ENCODE data around the gene LCLAT1.
A peak's percentile ranks its signal among the peaks of the same experiment; 100 is the strongest.

Gene LCLAT1

GRCh38 chr2:30422444-30423040, 24.5 kb upstream of the LCLAT1 start:
- DNase-seq (ENCODE audit: low read depth in 2 of 2), result peak; percentile 80 to 85

GRCh38 chr2:30424231-30424630, 22.8 kb upstream of the LCLAT1 start:
- no peak for DNase-seq (ENCODE audit: low read depth in 2 of 2)

DNA sequence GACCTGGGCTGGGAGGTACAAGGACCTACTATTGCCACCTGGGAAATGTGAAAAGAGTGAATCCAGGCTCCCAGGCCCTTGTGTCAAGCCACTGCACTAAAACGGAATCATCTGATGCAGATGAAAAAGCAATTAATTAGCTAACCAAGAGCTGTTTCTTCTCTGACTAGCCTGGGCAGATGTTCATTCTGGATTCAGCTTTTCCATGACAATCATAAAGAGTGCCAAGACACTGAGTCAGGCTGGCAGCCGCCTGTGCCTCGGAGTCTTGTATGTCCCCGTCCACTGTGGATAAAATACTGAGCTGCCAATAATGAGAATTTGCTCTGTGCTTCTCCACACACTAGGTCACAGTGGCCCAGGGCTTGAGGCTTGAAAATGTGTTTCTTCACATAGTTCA, 21.7 kb upstream of the LCLAT1 start:
- no peak for DNase-seq (ENCODE audit: low read depth in 2 of 2)

DNA sequence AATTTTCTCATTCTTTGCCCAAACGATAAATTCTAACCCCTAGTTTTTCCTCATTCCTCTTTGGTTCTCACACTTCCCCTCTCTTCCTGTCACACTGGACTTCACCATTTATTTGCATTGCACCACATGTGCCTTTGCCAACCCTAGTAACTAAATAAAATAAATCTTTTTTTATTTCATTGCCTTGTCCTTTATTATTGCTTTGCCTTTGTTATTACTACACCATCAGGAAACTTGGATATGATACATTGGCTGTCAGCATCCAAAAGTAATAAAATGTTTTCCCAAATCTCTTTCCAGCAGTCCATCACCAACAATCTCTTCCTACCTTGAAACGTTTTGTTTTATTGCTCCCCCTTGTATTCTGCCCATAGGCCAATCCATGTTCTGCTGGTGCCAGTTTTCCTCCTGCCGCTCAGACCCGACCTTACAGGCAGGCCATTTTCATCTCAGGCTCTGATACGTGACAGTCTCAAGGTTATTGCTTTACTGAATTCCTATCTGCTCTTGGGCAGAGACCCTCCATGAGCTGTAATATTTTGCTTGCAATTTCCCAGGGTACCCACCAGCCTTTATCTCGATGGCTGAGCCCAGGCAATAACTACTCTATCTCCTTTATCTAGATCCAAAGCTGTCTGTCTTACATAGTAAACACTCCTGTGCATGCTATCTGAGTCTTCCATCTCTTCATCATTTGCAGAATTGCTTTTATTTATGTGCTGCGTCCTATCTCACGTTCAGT, 19.3 kb upstream of the LCLAT1 start:
- DNase-seq (ENCODE audit: low read depth in 2 of 2), result no peak

- DNase-seq (ENCODE audit: low read depth in 2 of 2), result no peak
Observed at GRCh38 chr2:30428348-30428662, 18.7 kb upstream of the LCLAT1 start.

- no peak for DNase-seq (ENCODE audit: low read depth in 2 of 2)
Observed at GRCh38 chr2:30428827-30429461, 18.1 kb upstream of the LCLAT1 start.

- DNase-seq (ENCODE audit: low read depth in 2 of 2), result no peak
Observed at GRCh38 chr2:30433541-30434299, 13.3 kb upstream of the LCLAT1 start.

GRCh38 chr2:30434708-30435107, 12.3 kb upstream of the LCLAT1 start:
- DNase-seq (ENCODE audit: low read depth in 2 of 2), result no peak

- DNase-seq (ENCODE audit: low read depth in 2 of 2), result no peak
Observed at GRCh38 chr2:30436859-30437435, 10.1 kb upstream of the LCLAT1 start.

- DNase-seq (ENCODE audit: low read depth in 2 of 2), result no peak
Observed at GRCh38 chr2:30437809-30438548, 9.1 kb upstream of the LCLAT1 start.

GRCh38 chr2:30439296-30439695, 7.8 kb upstream of the LCLAT1 start:
- DNase-seq (ENCODE audit: low read depth in 2 of 2), result no peak

DNA sequence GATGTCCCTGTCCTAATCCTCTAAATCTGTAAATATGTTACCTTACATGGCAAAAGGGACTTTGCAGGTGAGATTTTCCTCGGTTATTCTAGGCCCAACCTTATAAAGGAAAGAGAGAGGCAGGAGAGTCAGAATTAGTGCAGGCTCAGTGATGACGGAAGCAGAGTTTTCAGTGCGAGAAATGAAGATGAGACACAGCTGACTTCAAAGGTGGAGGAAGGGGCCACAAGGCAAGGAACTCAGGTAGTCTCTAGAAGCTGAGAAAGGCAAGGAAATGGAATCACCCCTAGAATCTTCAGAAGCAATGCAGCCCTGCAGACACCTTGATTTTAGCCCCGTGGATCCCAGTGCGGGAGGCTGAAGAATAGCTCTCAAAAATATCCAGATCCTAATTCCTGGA, 7.2 kb upstream of the LCLAT1 start:
- DNase-seq (ENCODE audit: low read depth in 2 of 2), result no peak

DNA sequence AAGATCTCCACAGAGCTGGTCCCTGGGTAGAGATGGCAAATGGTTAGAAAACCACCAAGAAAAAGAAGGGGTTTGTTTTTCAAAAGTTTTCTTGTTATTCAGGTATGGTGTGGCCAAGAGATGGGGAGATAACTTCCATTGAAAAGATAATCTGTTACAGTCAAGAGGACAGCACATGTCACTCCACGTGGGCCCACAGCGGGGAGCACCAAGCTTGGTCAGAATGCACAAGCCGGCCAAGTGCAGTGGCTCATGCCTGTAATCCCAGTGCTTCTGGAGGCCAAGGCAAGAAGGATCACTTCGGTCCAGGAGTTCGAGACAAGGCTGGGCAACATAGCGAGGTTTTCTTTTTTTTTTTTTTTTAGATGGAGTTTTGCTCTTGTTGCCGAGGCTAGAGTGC, 6.0 kb upstream of the LCLAT1 start:
- no peak for DNase-seq (ENCODE audit: low read depth in 2 of 2)

DNA sequence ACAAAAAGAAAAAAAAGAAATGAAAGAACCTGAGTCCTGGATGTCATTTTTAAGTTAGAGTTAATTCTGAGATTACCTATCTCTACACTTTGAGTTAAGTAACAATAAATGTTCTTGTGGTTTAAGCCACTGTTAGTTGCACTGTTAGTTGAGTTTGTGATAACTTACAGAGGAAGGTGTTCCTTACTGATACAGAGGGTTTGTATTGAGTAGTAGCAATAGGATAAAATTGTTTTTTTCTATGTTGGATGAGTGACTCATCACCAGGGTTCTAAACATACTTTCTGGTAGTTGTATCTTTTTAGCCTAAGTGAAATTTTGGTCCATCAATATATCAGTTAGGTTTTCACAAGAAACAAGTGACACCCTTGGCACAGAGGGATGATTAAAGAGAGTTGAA, 4.0 kb upstream of the LCLAT1 start:
- DNase-seq (ENCODE audit: low read depth in 2 of 2), result no peak

GRCh38 chr2:30444273-30444672, 2.8 kb upstream of the LCLAT1 start:
- DNase-seq (ENCODE audit: low read depth in 2 of 2), result no peak

DNA sequence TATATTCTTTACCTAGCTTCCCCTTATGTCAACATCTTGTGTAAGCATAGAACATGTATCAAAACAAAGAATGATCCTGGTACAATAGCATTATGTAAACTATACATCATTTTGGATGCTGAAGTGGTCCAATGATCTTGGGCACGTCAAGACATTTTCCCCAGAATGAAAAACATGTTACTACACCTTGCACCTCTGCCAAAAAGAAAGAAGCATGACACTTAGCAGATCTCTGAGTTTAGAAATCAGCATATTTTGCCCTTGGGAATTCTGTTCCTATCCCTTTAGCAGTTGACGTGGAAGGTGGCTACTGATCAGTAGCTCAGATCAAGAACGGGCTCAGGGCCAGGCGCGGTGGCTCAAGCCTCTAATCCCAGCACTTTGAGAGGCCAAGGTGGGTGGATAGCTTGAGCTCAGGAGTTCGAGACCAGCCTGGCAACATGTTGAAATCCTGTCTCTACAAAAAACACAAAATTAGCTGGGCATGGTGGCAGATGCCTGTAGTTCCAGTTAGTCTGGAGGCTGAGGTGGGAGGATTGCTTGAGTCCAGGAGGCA, 1.7 kb upstream of the LCLAT1 start:
- DNase-seq (ENCODE audit: low read depth in 2 of 2), result no peak

- no peak for DNase-seq (ENCODE audit: low read depth in 2 of 2)
Observed at GRCh38 chr2:30446602-30447148, 371 bp upstream of the LCLAT1 start.

- DNase-seq (ENCODE audit: low read depth in 2 of 2), result no peak
Observed at GRCh38 chr2:30448308-30448707, 1.3 kb downstream of the LCLAT1 start.

DNA sequence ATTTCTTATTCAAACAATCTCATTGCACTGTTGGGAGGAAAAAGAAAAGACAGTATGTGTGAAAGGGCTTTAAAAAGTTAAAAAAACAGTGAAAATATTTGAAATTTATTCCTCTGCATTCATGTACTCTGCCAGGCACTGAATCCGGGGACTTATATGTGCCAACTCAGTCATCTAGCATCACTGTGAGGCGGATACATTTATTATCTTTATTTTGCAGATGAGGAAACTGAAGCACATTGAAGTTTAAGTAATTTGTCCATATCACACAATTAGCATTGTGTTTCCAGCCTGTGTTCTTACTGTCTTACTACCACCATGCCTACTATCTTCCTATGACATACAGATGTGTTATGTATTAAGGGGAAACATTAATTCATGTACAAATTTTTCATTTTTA, 1.8 kb downstream of the LCLAT1 start:
- no peak for DNase-seq (ENCODE audit: low read depth in 2 of 2)

GRCh38 chr2:30450025-30450424, 3.0 kb downstream of the LCLAT1 start:
- DNase-seq (ENCODE audit: low read depth in 2 of 2), result no peak

DNA sequence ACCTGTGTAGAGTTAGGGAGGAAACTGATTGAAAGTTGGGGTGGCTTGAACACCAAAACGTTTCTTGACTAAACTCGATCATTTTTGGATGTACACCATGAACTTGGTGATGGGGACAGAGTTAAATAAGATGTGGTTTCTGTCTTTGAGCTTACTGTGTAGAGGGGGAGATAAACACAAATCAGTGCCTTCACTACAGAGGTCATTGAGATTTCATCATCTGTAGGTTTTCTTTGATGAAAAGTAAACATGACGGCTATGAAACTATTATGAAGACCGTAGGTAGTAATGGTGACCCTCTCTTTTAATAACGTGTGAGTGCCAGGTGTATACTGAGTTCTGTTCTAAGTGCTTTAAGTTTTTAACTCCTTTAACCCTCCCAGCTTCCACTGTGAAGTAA, 6.5 kb downstream of the LCLAT1 start:
- DNase-seq (ENCODE audit: low read depth in 2 of 2), result no peak

Data from stimulated activated CD8-positive, alpha-beta memory T cell treated with anti-CD3 and anti-CD28 coated beads, Interleukin-15, amount 100 ng/mL, for 48 hours (primary cell).